ENCODE data around the gene PRDM8.
A peak's percentile ranks its signal among the peaks of the same experiment; 100 is the strongest.
"Not testable (repeated sequence)": the region's sequence is repeated elsewhere in the genome, so short reads cannot be mapped to it uniquely, and the experiment has no call there.

The PRDM8 gene

DNA sequence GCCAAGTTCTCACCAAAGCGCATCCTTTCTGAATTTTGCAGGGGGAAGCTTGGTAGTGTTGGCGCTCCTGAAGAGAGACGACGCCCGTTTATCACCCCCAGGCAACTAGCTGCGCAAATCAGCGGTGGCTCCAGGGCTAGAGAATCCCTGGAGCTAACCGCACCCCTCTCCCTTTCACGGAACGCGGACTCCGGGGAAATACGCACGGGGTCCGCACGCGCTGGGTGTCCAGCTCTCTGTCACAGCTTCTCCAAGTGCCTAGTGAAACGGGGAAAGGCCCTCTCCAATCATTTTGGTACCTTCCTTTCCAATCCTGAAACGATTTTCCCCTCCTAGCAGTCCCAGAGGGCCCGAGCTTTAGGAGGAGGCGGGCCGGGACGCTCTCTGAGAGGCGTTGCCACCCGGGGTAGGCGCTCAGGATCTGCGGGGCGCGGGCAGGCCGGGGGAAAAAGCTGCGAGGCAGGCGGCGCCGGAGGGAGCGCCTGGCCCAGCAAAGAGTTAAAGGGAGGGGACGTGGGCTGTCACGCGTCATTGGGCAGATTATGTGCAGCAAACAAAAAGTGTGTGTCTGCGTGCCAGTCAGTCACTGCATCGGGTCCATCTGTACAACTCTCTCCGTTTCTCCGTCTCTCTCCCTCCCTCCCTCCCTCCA lies at the start of gene PRDM8:
Gene PRDM8, plus strand, starts transcription at position 582 of the 652 bp plus-strand sequence. CDS start 2,578 bp downstream, outside the sequence.
- no peak for DNase-seq (ENCODE audit: low read depth in 2 of 2)

GRCh38 chr4:80150387-80151180 lies 46.7 kb upstream of the PRDM8 start:
- DNase-seq (ENCODE audit: low read depth in 2 of 2): no peak

DNA sequence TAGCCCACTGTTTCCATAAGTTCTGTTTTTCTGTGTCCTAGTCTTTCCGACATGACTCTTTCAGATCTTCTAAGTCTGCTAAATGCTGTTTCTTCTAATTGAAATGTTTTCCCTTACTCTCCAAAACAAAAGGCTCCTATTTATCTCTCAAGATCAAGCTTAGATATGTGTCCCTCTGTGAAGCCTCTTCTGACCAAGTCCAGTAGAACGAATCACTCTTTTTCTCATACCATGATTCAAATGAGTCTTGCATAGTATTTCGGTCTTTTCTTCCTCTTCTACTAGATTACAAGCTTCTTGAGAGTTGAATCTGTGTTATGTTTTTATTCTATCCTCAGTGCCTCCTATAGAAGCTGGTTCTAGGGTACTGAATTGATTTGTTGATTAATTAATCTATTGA lies 45.3 kb upstream of the PRDM8 start:
- no peak for DNase-seq (ENCODE audit: low read depth in 2 of 2)

- no peak for DNase-seq (ENCODE audit: low read depth in 2 of 2)
Observed at GRCh38 chr4:80153874-80154544, 43.3 kb upstream of the PRDM8 start.

DNA sequence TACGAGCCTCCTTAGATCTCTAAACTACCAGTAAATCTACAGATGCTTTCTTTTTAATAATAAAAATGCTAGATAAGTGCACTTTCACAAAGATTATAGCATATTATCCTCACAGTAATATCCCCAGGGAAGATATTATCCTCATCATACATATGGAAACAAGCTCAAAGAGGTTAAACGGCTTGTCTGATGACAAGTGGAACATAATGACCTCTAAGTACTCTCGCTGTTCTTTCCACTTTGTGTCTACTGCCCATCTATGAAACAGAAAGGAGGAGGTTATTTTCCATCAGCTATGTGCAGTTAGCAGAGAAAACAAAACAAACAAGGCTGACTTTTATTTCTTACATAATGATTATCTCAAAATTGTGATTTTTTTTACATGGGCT lies 42.8 kb upstream of the PRDM8 start:
- DNase-seq (ENCODE audit: low read depth in 2 of 2): no peak

GRCh38 chr4:80155316-80155982 lies 41.9 kb upstream of the PRDM8 start:
- no peak for DNase-seq (ENCODE audit: low read depth in 2 of 2)

GRCh38 chr4:80156410-80156809 lies 40.9 kb upstream of the PRDM8 start:
- no peak for DNase-seq (ENCODE audit: low read depth in 2 of 2)

GRCh38 chr4:80161413-80162058 lies 35.8 kb upstream of the PRDM8 start:
- DNase-seq (ENCODE audit: low read depth in 2 of 2): no peak

DNA sequence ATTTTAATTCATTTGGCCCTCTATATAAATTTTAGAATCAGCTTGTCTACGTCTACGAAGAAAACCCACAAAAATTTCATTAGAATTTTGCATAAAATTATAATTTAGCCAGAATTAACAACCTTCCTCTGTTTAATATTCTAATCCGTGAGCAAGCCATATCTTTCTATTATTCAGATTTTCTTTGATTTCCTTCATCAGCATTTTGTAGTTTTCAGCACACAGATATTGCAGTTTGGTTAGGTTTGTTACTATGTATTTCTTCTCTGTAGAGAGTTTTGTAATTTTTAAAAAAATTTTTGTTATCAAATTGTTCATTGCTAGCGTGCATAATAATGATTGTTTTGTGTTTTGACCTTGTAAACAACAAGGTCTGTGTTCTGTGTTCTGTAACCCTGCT lies 34.9 kb upstream of the PRDM8 start:
- DNase-seq (ENCODE audit: low read depth in 2 of 2): no peak

GRCh38 chr4:80165855-80166254 lies 31.4 kb upstream of the PRDM8 start:
- DNase-seq (ENCODE audit: low read depth in 2 of 2): no peak

GRCh38 chr4:80171251-80171650 lies 26.1 kb upstream of the PRDM8 start:
- DNase-seq (ENCODE audit: low read depth in 2 of 2): no peak

DNA sequence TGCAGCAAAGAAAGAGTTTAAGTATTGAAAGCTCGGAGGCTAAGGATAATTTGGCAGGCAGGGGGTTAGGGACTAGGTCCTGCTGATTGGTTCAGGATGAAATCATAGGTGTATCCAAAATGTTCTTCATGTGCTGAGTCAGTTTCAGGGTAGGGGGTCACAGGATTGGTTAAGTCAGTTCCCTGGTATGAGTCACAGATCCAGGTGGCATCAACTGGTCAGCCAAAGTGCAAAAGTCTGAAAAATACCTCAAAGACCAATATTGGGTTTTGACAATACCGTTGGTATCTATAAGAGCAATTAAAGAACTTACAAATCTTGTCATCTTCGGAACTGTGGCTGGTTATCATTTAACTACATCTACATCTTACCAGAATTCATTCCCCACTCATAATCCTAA lies 25.6 kb upstream of the PRDM8 start:
- DNase-seq (ENCODE audit: low read depth in 2 of 2): no peak

DNA sequence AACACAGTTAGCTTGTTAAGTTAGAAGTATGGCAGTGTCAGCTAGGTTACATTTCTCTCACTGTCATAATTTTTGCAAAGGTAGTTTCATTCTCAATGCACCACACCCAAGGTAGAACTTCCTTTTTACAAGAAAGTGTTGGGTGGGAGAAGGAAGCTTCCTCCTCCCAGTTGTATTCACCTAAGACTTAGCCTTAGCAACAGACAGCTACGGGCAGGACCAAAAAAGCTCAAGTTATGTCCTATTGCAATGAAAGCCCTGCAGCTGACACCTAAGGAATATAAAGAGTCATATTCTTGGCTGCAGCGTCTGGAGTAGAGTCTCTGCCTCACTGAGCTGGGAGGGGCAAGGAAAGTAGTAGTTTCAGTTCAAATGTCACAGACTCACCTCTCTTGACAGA lies 25.1 kb upstream of the PRDM8 start:
- no peak for DNase-seq (ENCODE audit: low read depth in 2 of 2)

DNA sequence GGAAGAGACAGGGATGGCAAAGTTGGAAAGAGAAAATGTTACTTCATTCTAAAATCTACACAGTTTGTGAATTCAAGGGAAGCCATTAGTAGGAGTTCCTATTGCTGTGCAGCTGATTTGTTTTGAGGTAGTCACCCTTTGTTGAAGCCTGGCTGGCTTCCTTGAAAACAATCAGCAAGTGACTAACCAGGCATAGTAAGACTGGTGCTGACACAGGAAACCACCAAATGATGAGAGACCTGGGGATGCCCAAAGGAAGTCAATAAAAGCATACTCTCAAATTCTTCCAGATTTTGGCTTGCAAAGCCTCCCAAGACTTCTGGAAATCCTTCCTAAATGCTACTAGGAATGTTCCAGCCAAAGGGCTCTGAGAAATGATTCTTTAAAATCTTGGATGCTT lies 23.9 kb upstream of the PRDM8 start:
- DNase-seq (ENCODE audit: low read depth in 2 of 2): peak in 1 of 2 donors; percentile 49

DNA sequence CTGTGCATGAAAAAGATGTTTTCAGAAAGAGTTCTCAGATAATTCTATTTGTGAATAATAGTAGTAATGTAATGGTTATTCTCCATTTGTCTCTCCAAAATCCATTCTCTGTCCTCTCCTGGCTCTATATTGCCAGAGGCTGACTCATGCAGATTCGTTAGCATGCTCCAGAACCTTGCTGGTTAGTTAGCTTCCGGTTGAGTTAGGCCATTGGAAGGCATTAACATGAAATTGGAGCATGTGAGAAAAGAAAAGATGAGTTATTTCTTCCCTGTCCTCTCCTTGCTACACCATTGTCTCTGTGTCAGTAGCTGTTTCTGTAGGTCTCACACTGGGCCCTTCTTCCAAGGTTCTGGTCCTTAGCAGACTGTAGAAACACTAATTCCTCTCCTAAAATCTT lies 23.5 kb upstream of the PRDM8 start:
- no peak for DNase-seq (ENCODE audit: low read depth in 2 of 2)

- DNase-seq (ENCODE audit: low read depth in 2 of 2): not testable (repeated sequence)
Observed at GRCh38 chr4:80177793-80178192, 19.5 kb upstream of the PRDM8 start.

DNA sequence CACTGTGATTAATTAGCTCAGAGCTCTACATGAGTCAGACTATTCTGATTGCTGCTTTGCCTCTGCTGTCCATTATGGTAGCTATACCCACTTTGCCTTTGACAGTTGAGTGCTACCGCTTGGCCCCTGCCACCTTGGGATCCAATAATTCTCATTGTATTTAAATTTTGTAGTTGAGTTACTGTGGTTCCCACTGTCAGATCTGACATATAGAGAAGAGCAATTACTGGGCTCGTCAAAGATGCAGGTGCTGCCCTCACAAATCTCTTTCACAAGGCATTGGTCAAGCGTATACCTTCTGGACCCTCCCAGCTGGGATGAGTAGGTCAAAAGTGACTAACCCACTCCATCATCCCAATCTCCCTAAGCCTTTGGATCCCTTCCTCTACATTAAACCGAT lies 18.3 kb upstream of the PRDM8 start:
- no peak for DNase-seq (ENCODE audit: low read depth in 2 of 2)

DNA sequence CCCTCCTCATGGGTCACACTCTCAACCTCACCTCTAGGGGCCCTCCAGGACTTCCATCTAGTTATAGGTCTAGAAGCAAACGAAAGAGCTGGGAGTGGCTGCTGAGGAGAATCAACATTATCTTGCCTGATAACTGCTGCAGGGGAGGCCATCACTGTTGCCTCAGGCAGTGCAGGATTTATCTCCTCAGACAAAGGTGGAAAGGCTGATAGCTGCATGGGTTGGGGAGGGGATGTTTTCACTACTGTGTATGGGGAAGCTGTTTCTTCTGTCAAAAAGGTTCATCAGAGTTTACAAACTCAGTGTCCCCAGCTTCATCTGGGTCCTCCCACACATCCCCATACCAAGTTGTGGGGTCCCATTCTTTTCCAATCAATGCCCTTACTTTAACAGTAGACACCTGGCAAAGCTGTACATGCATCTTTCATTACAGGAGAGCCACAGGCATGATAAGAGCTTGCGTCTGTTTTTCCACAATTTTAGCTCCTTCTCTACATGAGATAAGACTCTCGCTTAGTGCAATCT lies 17.6 kb upstream of the PRDM8 start:
- no peak for DNase-seq (ENCODE audit: low read depth in 2 of 2)

GRCh38 chr4:80180743-80181142 lies 16.6 kb upstream of the PRDM8 start:
- no peak for DNase-seq (ENCODE audit: low read depth in 2 of 2)

DNA sequence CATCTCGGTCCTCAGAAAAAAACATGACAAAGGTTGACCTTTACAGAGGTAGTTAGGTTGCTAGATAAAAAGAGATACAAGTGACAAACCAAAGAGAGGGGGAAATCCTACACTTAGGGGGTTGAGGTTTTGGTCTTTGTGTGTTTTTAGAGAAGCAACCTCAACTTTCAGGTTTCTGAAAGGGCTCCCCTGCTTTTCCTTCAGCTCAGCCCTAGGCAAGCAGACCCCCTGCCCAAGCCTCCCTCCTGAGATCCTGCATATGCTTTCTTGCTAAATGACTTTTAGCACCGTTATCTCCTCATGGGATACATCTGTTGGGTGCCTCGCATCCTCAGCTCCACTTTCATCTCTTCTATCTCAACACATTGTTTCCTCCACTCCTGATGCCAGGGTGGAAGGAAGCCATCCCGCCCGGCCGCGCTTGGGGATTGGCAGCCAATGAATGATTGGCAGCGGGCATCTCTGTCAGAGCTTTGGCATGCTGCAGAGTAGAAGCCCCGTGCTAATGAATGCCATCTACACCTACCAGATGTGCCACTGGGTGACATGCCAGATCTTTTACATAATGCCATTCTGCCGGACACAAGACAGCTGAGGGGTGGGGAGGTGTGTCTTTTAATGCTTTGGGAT lies 15.0 kb upstream of the PRDM8 start:
- DNase-seq (ENCODE audit: low read depth in 2 of 2): no peak

All from activated CD4-positive, alpha-beta T cell treated with anti-CD3 and anti-CD28 coated beads for 24 hours (primary cell).